GM23338 (cell line): ENCODE data around the gene GPX7.

ENCODE experiments used
- CREB1 ChIP-seq: fragments of 250-450 bp; sonication (Bioruptor Pico); IDR thresholded peaks from 2 replicates; pipeline ENCODE4 v1.5.0; 2020; ENCODE audit warnings: low read depth, mild to moderate bottlenecking, moderate library complexity
- CTCF ChIP-seq, 2 experiments: fragments of 200-600 bp in 1 of 2; sonication (generic) in 1 of 2; conservative IDR thresholded peaks; 2 replicates each; pipeline versions ENCODE4 v1.5.1 to v1.6.1; 2016 to 2017; ENCODE audit warnings: antibody characterized with exemption in 2 of 2, low read depth in 2 of 2, mild to moderate bottlenecking in 2 of 2, moderate library complexity in 1 of 2
- EZH2 ChIP-seq: fragments of 200-600 bp; sonication (generic); IDR thresholded peaks from one replicate; pipeline ENCODE4 v1.8.0; 2017; ENCODE audit warnings: antibody characterized with exemption, mild to moderate bottlenecking, low read depth; ENCODE audit not compliant: unreplicated experiment
- EZH2phosphoT487 ChIP-seq: fragments of 200-600 bp; sonication (generic); IDR thresholded peaks from one replicate; pipeline ENCODE4 v1.8.1; 2018; ENCODE audit warnings: antibody characterized with exemption; ENCODE audit not compliant: unreplicated experiment
- JUNB ChIP-seq: IDR thresholded peaks from one replicate; pipeline ENCODE4 v1.6.1; 2016; ENCODE audit warnings: antibody characterized with exemption; ENCODE audit not compliant: unreplicated experiment
- NANOG ChIP-seq: IDR thresholded peaks from 2 replicates; pipeline ENCODE4 v1.6.1; 2016; ENCODE audit warnings: antibody characterized with exemption, borderline replicate concordance
- POLR2AphosphoS5 ChIP-seq: IDR thresholded peaks from 2 replicates; pipeline ENCODE4 v1.6.1; 2016; ENCODE audit warnings: antibody characterized with exemption, low read depth
- REST ChIP-seq: IDR thresholded peaks from one replicate; pipeline ENCODE4 v1.6.1; 2018; ENCODE audit warnings: antibody characterized with exemption; ENCODE audit not compliant: unreplicated experiment
- STAT1 ChIP-seq: IDR thresholded peaks from one replicate; pipeline ENCODE4 v1.6.1; 2016; ENCODE audit warnings: antibody characterized with exemption; ENCODE audit not compliant: unreplicated experiment
- ZNF331 ChIP-seq: fragments of 250-450 bp; sonication (Bioruptor Pico); IDR thresholded peaks from 2 replicates; pipeline ENCODE4 v1.5.0; 2020; ENCODE audit warnings: low read depth, mild to moderate bottlenecking, moderate library complexity
- TF ChIP-seq, protein P1 (sequence below): IDR thresholded peaks from 2 replicates; pipeline ENCODE4 v1.6.1; 2016; ENCODE audit warnings: antibody characterized with exemption
- TF ChIP-seq, protein P2 (sequence below): fragments of 250-450 bp; sonication (Bioruptor Pico); IDR thresholded peaks from 2 replicates; pipeline ENCODE4 v1.5.0; 2020; ENCODE audit warnings: mild to moderate bottlenecking, moderate library complexity

- TF ChIP-seq CTCF (conservative IDR thresholded peaks at IDR 0.05; ENCODE audit: low read depth in 2 of 2) (no peak), REST (no peak), POLR2AphosphoS5 (no peak), EZH2 (no peak), CREB1 (CRISPR knock-in tag) (no peak), EZH2phosphoT487 (no peak), JUNB (no peak), NANOG (no peak), ZNF331 (CRISPR knock-in tag) (no peak), STAT1 (no peak)
- TF ChIP-seq, protein P1, sequence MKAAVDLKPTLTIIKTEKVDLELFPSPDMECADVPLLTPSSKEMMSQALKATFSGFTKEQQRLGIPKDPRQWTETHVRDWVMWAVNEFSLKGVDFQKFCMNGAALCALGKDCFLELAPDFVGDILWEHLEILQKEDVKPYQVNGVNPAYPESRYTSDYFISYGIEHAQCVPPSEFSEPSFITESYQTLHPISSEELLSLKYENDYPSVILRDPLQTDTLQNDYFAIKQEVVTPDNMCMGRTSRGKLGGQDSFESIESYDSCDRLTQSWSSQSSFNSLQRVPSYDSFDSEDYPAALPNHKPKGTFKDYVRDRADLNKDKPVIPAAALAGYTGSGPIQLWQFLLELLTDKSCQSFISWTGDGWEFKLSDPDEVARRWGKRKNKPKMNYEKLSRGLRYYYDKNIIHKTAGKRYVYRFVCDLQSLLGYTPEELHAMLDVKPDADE: no peak
- TF ChIP-seq, protein P2, sequence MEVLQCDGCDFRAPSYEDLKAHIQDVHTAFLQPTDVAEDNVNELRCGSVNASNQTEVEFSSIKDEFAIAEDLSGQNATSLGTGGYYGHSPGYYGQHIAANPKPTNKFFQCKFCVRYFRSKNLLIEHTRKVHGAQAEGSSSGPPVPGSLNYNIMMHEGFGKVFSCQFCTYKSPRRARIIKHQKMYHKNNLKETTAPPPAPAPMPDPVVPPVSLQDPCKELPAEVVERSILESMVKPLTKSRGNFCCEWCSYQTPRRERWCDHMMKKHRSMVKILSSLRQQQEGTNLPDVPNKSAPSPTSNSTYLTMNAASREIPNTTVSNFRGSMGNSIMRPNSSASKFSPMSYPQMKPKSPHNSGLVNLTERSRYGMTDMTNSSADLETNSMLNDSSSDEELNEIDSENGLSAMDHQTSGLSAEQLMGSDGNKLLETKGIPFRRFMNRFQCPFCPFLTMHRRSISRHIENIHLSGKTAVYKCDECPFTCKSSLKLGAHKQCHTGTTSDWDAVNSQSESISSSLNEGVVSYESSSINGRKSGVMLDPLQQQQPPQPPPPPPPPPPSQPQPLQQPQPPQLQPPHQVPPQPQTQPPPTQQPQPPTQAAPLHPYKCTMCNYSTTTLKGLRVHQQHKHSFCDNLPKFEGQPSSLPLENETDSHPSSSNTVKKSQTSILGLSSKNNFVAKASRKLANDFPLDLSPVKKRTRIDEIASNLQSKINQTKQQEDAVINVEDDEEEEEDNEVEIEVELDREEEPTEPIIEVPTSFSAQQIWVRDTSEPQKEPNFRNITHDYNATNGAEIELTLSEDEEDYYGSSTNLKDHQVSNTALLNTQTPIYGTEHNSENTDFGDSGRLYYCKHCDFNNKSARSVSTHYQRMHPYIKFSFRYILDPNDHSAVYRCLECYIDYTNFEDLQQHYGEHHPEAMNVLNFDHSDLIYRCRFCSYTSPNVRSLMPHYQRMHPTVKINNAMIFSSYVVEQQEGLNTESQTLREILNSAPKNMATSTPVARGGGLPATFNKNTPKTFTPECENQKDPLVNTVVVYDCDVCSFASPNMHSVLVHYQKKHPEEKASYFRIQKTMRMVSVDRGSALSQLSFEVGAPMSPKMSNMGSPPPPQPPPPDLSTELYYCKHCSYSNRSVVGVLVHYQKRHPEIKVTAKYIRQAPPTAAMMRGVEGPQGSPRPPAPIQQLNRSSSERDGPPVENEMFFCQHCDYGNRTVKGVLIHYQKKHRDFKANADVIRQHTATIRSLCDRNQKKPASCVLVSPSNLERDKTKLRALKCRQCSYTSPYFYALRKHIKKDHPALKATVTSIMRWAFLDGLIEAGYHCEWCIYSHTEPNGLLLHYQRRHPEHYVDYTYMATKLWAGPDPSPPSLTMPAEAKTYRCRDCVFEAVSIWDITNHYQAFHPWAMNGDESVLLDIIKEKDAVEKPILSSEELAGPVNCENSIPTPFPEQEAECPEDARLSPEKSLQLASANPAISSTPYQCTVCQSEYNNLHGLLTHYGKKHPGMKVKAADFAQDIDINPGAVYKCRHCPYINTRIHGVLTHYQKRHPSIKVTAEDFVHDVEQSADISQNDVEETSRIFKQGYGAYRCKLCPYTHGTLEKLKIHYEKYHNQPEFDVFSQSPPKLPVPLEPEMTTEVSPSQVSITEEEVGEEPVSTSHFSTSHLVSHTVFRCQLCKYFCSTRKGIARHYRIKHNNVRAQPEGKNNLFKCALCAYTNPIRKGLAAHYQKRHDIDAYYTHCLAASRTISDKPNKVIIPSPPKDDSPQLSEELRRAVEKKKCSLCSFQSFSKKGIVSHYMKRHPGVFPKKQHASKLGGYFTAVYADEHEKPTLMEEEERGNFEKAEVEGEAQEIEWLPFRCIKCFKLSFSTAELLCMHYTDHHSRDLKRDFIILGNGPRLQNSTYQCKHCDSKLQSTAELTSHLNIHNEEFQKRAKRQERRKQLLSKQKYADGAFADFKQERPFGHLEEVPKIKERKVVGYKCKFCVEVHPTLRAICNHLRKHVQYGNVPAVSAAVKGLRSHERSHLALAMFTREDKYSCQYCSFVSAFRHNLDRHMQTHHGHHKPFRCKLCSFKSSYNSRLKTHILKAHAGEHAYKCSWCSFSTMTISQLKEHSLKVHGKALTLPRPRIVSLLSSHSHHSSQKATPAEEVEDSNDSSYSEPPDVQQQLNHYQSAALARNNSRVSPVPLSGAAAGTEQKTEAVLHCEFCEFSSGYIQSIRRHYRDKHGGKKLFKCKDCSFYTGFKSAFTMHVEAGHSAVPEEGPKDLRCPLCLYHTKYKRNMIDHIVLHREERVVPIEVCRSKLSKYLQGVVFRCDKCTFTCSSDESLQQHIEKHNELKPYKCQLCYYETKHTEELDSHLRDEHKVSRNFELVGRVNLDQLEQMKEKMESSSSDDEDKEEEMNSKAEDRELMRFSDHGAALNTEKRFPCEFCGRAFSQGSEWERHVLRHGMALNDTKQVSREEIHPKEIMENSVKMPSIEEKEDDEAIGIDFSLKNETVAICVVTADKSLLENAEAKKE: no peak
Observed at GRCh38 chr1:52637946-52638345, 35.8 kb downstream of the GPX7 start.
